K562 (cell line): ENCODE measurements around the gene ZNF837. TPM values are rescaled to one million over a fixed set of nuclear protein-coding genes. Genes with fewer than 3 reads are reported as not detected.

Experiments
- CCNT2 ChIP-seq: IDR thresholded peaks from 2 replicates; pipeline ENCODE4 v1.6.1; 2011; ENCODE audit warnings: borderline replicate concordance, low read depth, mild to moderate bottlenecking, moderate library complexity, mixed read lengths, low read length; ENCODE audit not compliant: insufficient read length; ENCODE audit errors: extremely low read depth
- E2F1 ChIP-seq: sonication (generic); formaldehyde crosslinking; IDR thresholded peaks from 2 replicates; pipeline ENCODE4 v1.8.1; 2023; ENCODE audit warnings: mild to moderate bottlenecking, missing genetic modification reagents, moderate library complexity
- E2F6 ChIP-seq, 2 experiments: IDR thresholded peaks; 2 replicates each; pipeline ENCODE4 v1.6.1; 2011; ENCODE audit warnings: borderline replicate concordance in 1 of 2, control low read depth in 1 of 2, low read depth in 1 of 2, low read length in 1 of 2, mild to moderate bottlenecking in 1 of 2, mixed read lengths in 1 of 2, moderate library complexity in 1 of 2; ENCODE audit not compliant: insufficient read depth in 1 of 2, insufficient read length in 1 of 2, poor library complexity in 1 of 2, severe bottlenecking in 1 of 2; ENCODE audit errors: extremely low read depth in 1 of 2
- GTF2F1 ChIP-seq: IDR thresholded peaks from 2 replicates; pipeline ENCODE4 v1.6.1; 2011; ENCODE audit warnings: low read depth, low read length, improper control_type of control experiment
- HDAC1 ChIP-seq, 2 experiments: fragments of 450-650 bp; IDR thresholded peaks; 2 replicates each; pipeline ENCODE4 v1.6.1; 2016 to 2017; ENCODE audit warnings: inconsistent platforms in 1 of 2, mild to moderate bottlenecking in 1 of 2, moderate library complexity in 1 of 2
- IRF9 ChIP-seq: fragments of 450-650 bp; IDR thresholded peaks from 2 replicates; pipeline ENCODE4 v1.6.1; 2016; ENCODE audit warnings: missing biosample characterization, missing genetic modification characterization
- JUND ChIP-seq, 2 experiments: IDR thresholded peaks; 2 replicates in 1 of 2; 3 replicates in 1 of 2; pipeline ENCODE4 v1.6.1; 2011; ENCODE audit warnings: borderline replicate concordance in 2 of 2, low read depth in 2 of 2, low read length in 2 of 2, improper control_type of control experiment in 1 of 2, missing biosample characterization in 1 of 2, missing genetic modification characterization in 1 of 2, missing genetic modification reagents in 1 of 2
- KHSRP ChIP-seq: fragments of 450-650 bp; IDR thresholded peaks from 2 replicates; pipeline ENCODE4 v1.6.1; 2017
- MAFG ChIP-seq: fragments of 450-650 bp; conservative IDR thresholded peaks from 2 replicates; pipeline ENCODE4 v1.6.1; 2016; ENCODE audit warnings: missing genetic modification characterization, missing compliant biosample characterization
- MXI1 ChIP-seq: IDR thresholded peaks from 2 replicates; pipeline ENCODE4 v1.6.1; 2011; ENCODE audit warnings: low read depth, mild to moderate bottlenecking, improper control_type of control experiment, low read length
- RNF2 ChIP-seq: sonication (generic); IDR thresholded peaks from 2 replicates; pipeline ENCODE4 v1.6.1; 2016
- SMARCA4 ChIP-seq: fragments of 450-650 bp; IDR thresholded peaks from 2 replicates; pipeline ENCODE4 v1.6.1; 2016
- SMARCA5 ChIP-seq: fragments of 450-650 bp; IDR thresholded peaks from 2 replicates; pipeline ENCODE4 v1.6.1; 2016
- TAF9B ChIP-seq: fragments of 450-650 bp; IDR thresholded peaks from 2 replicates; pipeline ENCODE4 v1.6.1; 2018; ENCODE audit warnings: mild to moderate bottlenecking; ENCODE audit not compliant: partially characterized antibody
- TRIM24 ChIP-seq, 2 experiments: fragments of 450-650 bp; IDR thresholded peaks; 2 replicates each; pipeline ENCODE4 v1.6.1; 2016
- ZNF124 ChIP-seq: sonication (generic); formaldehyde crosslinking; IDR thresholded peaks from 2 replicates; pipeline ENCODE4 v1.8.1; 2022; ENCODE audit warnings: missing genetic modification reagents
- ZNF583 ChIP-seq: fragments of 250-450 bp; sonication (Bioruptor Pico); IDR thresholded peaks from 2 replicates; pipeline ENCODE4 v1.4.0; 2020
- ZNF655 ChIP-seq: fragments of 250-450 bp; sonication (Bioruptor Pico); IDR thresholded peaks from 2 replicates; pipeline ENCODE4 v1.5.0; 2021
- ZNF707 ChIP-seq: fragments of 250-450 bp; sonication (Bioruptor Pico); conservative IDR thresholded peaks from 2 replicates; pipeline ENCODE4 v1.8.0; 2022; ENCODE audit warnings: inconsistent platforms, mild to moderate bottlenecking, moderate library complexity
- polyA plus RNA-seq, 8 experiments: library from polyadenylated mRNA; depleted of rRNA in 4 of 8; stranded (reverse) in 5 of 8; unstranded in 3 of 8; fragments of >200 nt; fragmentation: Nextera tagmentation in 2 of 8; fragmentation: Illumina TruSeq in 1 of 8; extraction: Ambion mirVana in 2 of 8; extraction: Trizol in 1 of 8; gene quantifications; 2 replicates each; pipeline versions ENCODE4 v1.2.1 to v1.2.3, GENCODE V29; 2011 to 2014; ENCODE audit warnings: inconsistent platforms in 1 of 8, missing spikeins in 1 of 8
- total RNA-seq, 7 experiments: library from RNA; depleted of rRNA in 6 of 7; stranded (reverse); fragments of >200 nt in 6 of 7; fragmentation: Illumina TruSeq in 2 of 7; extraction: Trizol in 2 of 7; gene quantifications; 2 replicates each; pipeline versions ENCODE4 v1.2.1 to v1.2.3, GENCODE V29; 2011 to 2021; ENCODE audit warnings: low replicate concordance in 1 of 7
- TF ChIP-seq, protein P1 (sequence below): fragments of 450-650 bp; formaldehyde crosslinking; conservative IDR thresholded peaks from 2 replicates; pipeline ENCODE4 v1.4.0; 2022; ENCODE audit warnings: mild to moderate bottlenecking, missing genetic modification characterization
- TF ChIP-seq, protein P2 (sequence below): sonication (generic); formaldehyde crosslinking; IDR thresholded peaks from 2 replicates; pipeline ENCODE4 v1.5.0; 2020; ENCODE audit warnings: missing genetic modification reagents

ZNF837 gene
- total and polyA plus RNA-seq, 9 of the 15 experiments (the other 6 are each of a cell fraction or from before 2014, with no cell fraction given) = 0.11 to 2.1 (median 0.57) TPM; not detected in 4

DNA sequence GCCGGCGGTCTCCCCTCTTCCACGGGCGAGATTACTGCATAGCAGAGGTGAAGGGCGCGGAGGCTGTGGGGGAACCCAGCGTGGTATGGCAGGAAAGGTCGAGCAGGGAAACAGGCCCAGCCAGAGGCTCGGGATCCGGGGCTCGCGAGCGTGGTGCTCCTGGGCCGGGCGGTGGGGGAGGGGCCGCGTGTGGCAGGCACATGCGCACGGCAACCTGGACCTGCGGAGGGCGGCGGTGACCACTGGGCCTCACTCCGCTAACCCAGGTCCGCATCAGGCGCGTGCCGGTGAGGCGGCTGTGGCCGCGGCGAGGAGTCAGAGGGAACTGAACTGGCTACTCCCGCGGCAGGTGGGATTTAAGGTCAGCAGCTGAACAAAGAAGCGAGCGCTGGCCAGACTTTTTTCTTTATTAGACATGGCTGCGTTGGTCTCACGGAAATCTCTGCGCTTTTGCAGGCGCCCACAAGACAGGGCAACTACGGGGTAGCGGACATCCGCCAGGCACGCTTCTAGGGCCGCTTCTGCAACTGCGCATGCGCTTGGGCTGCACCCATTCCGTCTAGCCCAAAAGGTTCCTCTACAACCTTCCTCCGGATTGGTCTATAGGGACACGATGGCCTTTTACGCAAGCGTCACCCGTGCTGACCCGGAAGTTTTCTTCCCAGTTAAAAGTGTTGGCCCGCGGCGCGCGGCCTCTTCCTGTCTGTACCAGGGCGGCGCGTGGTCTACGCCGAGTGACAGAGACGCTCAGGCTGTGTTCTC is 5.9 kb upstream of the ZNF837 start, which contains the start of gene RPS5 (continued):
- TF ChIP-seq, protein P1, sequence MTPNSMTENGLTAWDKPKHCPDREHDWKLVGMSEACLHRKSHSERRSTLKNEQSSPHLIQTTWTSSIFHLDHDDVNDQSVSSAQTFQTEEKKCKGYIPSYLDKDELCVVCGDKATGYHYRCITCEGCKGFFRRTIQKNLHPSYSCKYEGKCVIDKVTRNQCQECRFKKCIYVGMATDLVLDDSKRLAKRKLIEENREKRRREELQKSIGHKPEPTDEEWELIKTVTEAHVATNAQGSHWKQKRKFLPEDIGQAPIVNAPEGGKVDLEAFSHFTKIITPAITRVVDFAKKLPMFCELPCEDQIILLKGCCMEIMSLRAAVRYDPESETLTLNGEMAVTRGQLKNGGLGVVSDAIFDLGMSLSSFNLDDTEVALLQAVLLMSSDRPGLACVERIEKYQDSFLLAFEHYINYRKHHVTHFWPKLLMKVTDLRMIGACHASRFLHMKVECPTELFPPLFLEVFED (CRISPR knock-in tag) = no peak
- TF ChIP-seq SMARCA5 (peak; percentile 72), JUND (IDR thresholded peaks at IDR 0.05; ENCODE audit: borderline replicate concordance, low read depth, low read length) (peak; percentile 67), JUND (tag; IDR thresholded peaks at IDR 0.05; ENCODE audit: borderline replicate concordance, low read depth, low read length) (0 out of 3 replicates have a peak, but pooled peaks have one; percentile 45), SMARCA4 (no peak), ZNF583 (no peak), MXI1 (peak; percentile 93), ZNF124 (CRISPR knock-in tag) (no peak), TAF9B (peak; percentile 97), RNF2 (peak; percentile 60; the same call in 1 of the 2 replicates), E2F1 (0 out of 2 replicates have a peak, but pooled peaks have one; percentile 46), KHSRP (no peak), E2F6 (IDR thresholded peaks at IDR 0.05; ENCODE audit: borderline replicate concordance in 1 of 2, extremely low read depth in 1 of 2, insufficient read depth in 1 of 2, insufficient read length in 1 of 2, low read depth in 1 of 2, low read length in 1 of 2, poor library complexity in 1 of 2, severe bottlenecking in 1 of 2) (peak; percentile 84 to 85), ZNF655 (CRISPR knock-in tag) (0 out of 2 replicates have a peak, but pooled peaks have one; percentile 41), MAFG (tag) (no peak), ZNF707 (CRISPR knock-in tag) (no peak), HDAC1 (IDR thresholded peaks at IDR 0.05) (peak in 1 of 2 experiments; percentile 96; a peak in 2 of 4 replicates), IRF9 (tag) (no peak), CCNT2 (peak; percentile 64), GTF2F1 (peak; percentile 96), TRIM24 (IDR thresholded peaks at IDR 0.05) (peak in 1 of 2 experiments; percentile 44; a peak in 1 of 4 replicates)
- TF ChIP-seq, protein P2, sequence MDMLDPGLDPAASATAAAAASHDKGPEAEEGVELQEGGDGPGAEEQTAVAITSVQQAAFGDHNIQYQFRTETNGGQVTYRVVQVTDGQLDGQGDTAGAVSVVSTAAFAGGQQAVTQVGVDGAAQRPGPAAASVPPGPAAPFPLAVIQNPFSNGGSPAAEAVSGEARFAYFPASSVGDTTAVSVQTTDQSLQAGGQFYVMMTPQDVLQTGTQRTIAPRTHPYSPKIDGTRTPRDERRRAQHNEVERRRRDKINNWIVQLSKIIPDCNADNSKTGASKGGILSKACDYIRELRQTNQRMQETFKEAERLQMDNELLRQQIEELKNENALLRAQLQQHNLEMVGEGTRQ (CRISPR knock-in tag) = 0 out of 2 replicates have a peak, but pooled peaks have one; percentile 12
